Left ventricle myocardium superior (tissue), 1 donor: ENCODE measurements around the gene NFKB1. TPM values are rescaled to one million over a fixed set of nuclear protein-coding genes. Genes with fewer than 3 reads are reported as not detected.
A peak's percentile ranks its signal among the peaks of the same experiment; 100 is the strongest.

Experiments used
- ATAC-seq: fragments of 200-7000 bp; cut with Tn5 transposase; one replicate; pipeline ENCODE4 v1.9.1; 2020; ENCODE audit warnings: mild to moderate bottlenecking, moderate library complexity
- DNase-seq: peaks from one replicate; pipeline ENCODE4 v3.0.0-alpha.2; 2020
- intact Hi-C: fragments of 100-400 bp; cut with micrococcal nuclease; formaldehyde crosslinking; loops from one replicate; pipeline ENCODE4 v1.11.0; 2022
- total RNA-seq: library from RNA; stranded (reverse); fragmentation: NEBNext Ultra II Directional; extraction: Animal tissue kit (Norgen Biotek cat#: 25700); gene quantifications from one replicate; pipeline ENCODE4 v1.2.1, GENCODE V29; 2021
- donor health status: DM: no; HTN: yes; CAD: no; lungs with severe emphysema.

The NFKB1 gene
- total RNA-seq, 1 donor from 2014 or later: 19.0 TPM

- ATAC-seq (no peak), DNase-seq (no peak)
- intact Hi-C loops: no loop called here
These were observed 78.8 kb downstream of the NFKB1 start for GRCh38 chr4:102579794-102580462.

GRCh38 chr4:102580463-102580842 lies 79.3 kb downstream of the NFKB1 start:
- intact Hi-C loops: no loop called here
- DNase-seq: no peak
- no peak for ATAC-seq

- ATAC-seq (no peak), DNase-seq (no peak)
- intact Hi-C loops: no loop called here
These were observed 82.9 kb downstream of the NFKB1 start for GRCh38 chr4:102584091-102584490.

- DNase-seq: no peak
- intact Hi-C loops: no loop called here
- ATAC-seq: no peak
These were observed 84.2 kb downstream of the NFKB1 start for GRCh38 chr4:102585329-102585728.

- ATAC-seq: no peak
- intact Hi-C loops: loop anchor here (2.0 kb wide), 1 partner anchor 61 kb away; no protein-coding TSS in a partner anchor
- DNase-seq: no peak
These were observed 85.0 kb downstream of the NFKB1 start for GRCh38 chr4:102586002-102586643.

- intact Hi-C loops: loop anchor here (2.0 kb wide), 1 partner anchor 62 kb away; no protein-coding TSS in a partner anchor
- ATAC-seq: no peak
- DNase-seq: no peak
These were observed 85.5 kb downstream of the NFKB1 start for GRCh38 chr4:102586644-102587021.

DNA sequence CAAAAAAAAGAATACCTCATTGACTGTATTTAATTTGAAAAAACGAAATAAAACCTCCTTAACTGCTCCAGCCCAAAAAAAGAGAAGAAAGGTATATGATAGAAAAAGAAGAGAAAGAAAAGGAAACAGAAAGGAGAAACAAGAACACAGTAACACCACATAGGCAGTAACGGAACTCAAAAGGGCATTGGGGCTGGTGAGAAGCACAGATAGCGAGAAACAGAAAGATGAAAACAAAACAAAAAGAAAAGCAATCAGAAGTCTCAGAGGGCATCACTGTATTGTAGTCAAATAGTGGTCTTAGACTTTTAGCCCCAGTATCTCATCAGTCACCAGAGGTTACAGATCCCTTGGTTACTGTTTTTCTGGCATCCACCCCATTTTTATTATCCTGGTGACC lies 88.6 kb downstream of the NFKB1 start:
- no peak for ATAC-seq
- intact Hi-C loops: no loop called here

GRCh38 chr4:102592256-102592655 lies 91.1 kb downstream of the NFKB1 start:
- ATAC-seq (no peak), DNase-seq (no peak)
- intact Hi-C loops: no loop called here

More for the DNA sequence above, 88.6 kb downstream of the NFKB1 start:
- no peak for DNase-seq

GRCh38 chr4:102593147-102593546 lies 92.0 kb downstream of the NFKB1 start:
- DNase-seq: no peak
- intact Hi-C loops: no loop called here
- no peak for ATAC-seq

- ATAC-seq (no peak), DNase-seq (no peak)
- intact Hi-C loops: no loop called here
These were observed 92.8 kb downstream of the NFKB1 start for GRCh38 chr4:102594000-102594399.

DNA sequence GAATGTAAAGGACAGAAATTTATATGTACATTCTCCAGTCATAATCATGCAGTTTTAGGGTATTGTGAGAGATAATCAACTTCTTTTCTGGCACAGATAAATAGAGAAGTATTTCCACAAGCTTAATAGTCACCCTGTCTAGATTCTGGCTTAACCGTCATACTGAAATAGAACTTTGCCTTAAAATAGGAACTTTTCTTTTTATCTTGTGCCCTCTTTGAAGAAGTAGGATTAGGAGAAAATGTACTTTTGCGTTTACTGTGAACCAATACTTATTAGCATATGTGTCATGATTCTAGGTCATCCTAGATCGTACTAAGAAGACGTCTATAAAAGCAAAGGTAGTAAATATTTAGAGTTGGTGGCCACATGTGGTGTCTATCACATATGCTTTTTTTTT lies 95.4 kb downstream of the NFKB1 start:
- DNase-seq (no peak), ATAC-seq (no peak)
- intact Hi-C loops: no loop called here

DNA sequence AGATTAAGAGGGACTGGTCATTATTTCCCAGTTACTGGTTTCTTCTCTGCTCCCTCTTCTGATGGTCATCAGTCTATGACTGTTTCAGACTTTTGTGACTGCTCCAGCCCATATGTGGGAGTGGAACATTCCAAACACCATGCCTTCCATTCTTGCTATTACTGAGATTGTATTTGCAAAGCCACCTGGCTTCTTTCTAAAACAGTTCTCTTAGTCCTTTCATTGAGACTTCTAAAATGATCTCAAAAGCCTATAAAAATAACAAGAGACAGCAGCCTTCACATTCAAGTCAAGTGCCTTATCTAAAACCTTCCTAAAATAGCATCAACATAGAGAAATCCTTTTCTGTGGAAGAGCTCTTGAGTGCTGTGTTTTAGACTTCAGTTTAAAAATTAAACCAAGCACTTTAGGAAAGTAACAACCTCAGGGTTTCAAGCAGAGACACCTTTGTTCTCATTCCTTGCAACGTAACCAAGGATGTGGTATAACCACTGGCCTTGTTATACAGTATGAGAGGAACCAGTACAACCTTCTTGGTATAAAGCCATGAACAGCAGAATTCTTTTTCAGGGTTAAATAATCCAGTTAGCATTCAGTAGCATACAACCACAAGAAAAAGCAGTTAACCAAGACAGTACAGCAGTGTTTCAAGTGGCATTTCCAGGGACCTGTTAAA lies 97.1 kb downstream of the NFKB1 start:
- DNase-seq: no peak
- intact Hi-C loops: no loop called here
- peak; percentile 82 for ATAC-seq

- ATAC-seq: peak; percentile 31
- DNase-seq: no peak
- intact Hi-C loops: no loop called here
These were observed 97.7 kb downstream of the NFKB1 start for GRCh38 chr4:102598762-102599374.

GRCh38 chr4:102599455-102599854 lies 98.3 kb downstream of the NFKB1 start:
- ATAC-seq: no peak
- DNase-seq: no peak
- intact Hi-C loops: no loop called here

DNA sequence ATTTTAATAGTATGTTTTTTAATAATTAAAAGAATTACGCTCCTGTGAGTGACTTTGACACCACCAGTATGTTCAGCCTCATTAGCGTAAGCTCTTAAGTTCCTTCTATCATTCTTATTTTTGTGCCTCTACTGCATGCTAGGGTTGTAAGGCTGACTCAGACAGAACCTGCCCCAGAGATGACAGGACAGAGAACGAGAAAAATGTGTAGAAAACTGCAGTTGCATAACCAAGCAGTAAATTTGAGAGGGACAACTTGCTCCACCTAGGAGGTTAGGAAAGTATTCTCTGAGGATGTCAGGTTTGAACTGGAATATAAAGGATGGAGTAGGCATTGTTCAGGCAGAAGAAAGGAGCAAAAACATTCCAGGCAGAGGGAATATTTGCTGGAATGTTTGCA lies 98.7 kb downstream of the NFKB1 start:
- intact Hi-C loops: no loop called here
- ATAC-seq (no peak), DNase-seq (no peak)

- no peak for DNase-seq
- intact Hi-C loops: no loop called here
- no peak for ATAC-seq
These were observed 99.5 kb downstream of the NFKB1 start for GRCh38 chr4:102600689-102601088.

DNA sequence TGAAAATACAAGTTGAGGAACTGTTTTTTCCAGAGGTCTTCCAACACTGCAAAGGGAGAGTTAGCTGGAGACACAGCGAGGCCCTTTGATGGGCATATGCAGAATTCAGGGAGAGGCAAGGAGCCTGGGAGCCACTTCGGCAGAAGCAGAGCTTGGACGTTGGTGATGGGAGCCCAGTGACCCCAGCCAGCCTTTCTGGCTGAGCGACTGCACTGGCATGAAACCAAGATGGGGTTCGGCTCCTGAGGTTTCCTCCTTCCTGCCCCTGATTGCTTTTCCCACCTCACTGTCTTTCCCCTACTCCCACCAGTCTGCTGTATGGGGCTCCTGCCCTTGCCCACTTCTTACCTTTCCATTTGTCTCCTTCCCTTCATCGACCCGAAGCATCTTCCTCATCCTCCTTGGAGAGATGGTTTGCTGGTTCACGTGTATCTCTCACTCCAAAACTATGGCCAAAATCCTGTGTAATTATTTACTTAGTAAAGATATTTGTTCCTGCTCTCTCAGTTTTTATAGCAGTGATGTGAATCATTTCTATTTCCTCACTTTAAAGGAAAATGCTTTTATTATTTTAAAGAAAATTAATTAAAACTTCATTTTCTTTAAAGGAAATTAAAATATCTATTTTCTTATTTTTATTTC lies 100.5 kb downstream of the NFKB1 start:
- DNase-seq (no peak), ATAC-seq (no peak)
- intact Hi-C loops: no loop called here

GRCh38 chr4:102604222-102604940 lies 103.2 kb downstream of the NFKB1 start:
- intact Hi-C loops: no loop called here
- ATAC-seq (no peak), DNase-seq (no peak)

DNA sequence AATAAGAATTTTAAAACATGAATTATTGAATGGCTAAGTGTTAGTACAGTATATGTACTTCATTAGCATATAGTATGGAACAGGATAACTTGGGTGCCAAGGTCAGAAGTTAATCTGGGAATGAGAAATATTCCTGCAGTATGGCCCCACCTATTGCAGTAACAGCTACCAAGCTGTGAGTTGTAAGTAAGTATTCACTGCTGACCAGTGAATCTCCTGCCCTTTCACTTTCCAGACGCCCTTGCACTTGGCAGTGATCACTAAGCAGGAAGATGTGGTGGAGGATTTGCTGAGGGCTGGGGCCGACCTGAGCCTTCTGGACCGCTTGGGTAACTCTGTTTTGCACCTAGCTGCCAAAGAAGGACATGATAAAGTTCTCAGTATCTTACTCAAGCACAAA lies 105.1 kb downstream of the NFKB1 start:
- intact Hi-C loops: loop anchor here (5.0 kb wide), 1 partner anchor 159 kb away; no protein-coding TSS in a partner anchor
- peak; percentile 34 for ATAC-seq
- DNase-seq: no peak
